ENCODE data around the gene RWDD2A. TPM values are rescaled to one million over a fixed set of nuclear protein-coding genes. Genes with fewer than 3 reads are reported as not detected.

The RWDD2A gene
- total RNA-seq, 3 donors from 2014 or later = 0.65 to 0.92 (median 0.68) TPM

GRCh38 chr6:83221276-83221675, 28.1 kb downstream of the RWDD2A start:
- H3K4me3 Mint-ChIP-seq = no peak overlapping the region

GRCh38 chr6:83221889-83222479, 28.8 kb downstream of the RWDD2A start:
- no peaks in the 10 kb centered on the region for H3K9me3 Mint-ChIP-seq
- no peaks in the 10 kb centered on the region for H3K36me3 Mint-ChIP-seq (ENCODE audit: insufficient read depth)
- ATAC-seq = no peak
- H3K4me1 Mint-ChIP-seq (ENCODE audit: low read depth) = no peaks in the 10 kb centered on the region
- no peaks in the 10 kb centered on the region for H3K27me3 Mint-ChIP-seq (ENCODE audit: low read depth)
- DNase-seq = no peak
- H3K4me3 Mint-ChIP-seq = no peak overlapping the region

More at GRCh38 chr6:83221276-83221675, 28.1 kb downstream of the RWDD2A start:
- ATAC-seq (no peak), DNase-seq (no peak)
- no peaks in the 10 kb centered on the region for H3K27me3 Mint-ChIP-seq (ENCODE audit: low read depth)
- no peaks in the 10 kb centered on the region for H3K9me3 Mint-ChIP-seq
- no peaks in the 10 kb centered on the region for H3K4me1 Mint-ChIP-seq (ENCODE audit: low read depth)
- no peaks in the 10 kb centered on the region for H3K36me3 Mint-ChIP-seq (ENCODE audit: insufficient read depth)

GRCh38 chr6:83226517-83226916, 33.4 kb downstream of the RWDD2A start:
- DNase-seq (no peak), ATAC-seq (no peak)
- H3K4me3 Mint-ChIP-seq = no peak overlapping the region
- no peaks in the 10 kb centered on the region for H3K36me3 Mint-ChIP-seq (ENCODE audit: insufficient read depth)
- H3K27me3 Mint-ChIP-seq (ENCODE audit: low read depth) = no peaks in the 10 kb centered on the region
- no peaks in the 10 kb centered on the region for H3K9me3 Mint-ChIP-seq
- no peaks in the 10 kb centered on the region for H3K4me1 Mint-ChIP-seq (ENCODE audit: low read depth)

- H3K4me1 Mint-ChIP-seq (ENCODE audit: low read depth) = no peaks in the 10 kb centered on the region
- ATAC-seq (no peak), DNase-seq (no peak)
- no peaks in the 10 kb centered on the region for H3K36me3 Mint-ChIP-seq (ENCODE audit: insufficient read depth)
- peaks cover 15% of the 10 kb centered on the region for H3K27me3 Mint-ChIP-seq (ENCODE audit: low read depth)
- H3K9me3 Mint-ChIP-seq = no peaks in the 10 kb centered on the region
- H3K4me3 Mint-ChIP-seq = no peak overlapping the region
These were observed 38.0 kb downstream of the RWDD2A start for GRCh38 chr6:83231146-83231545.

- ATAC-seq = no peak
- Mint-ChIP-seq H3K9me3 (no peaks in the 10 kb centered on the region), H3K27me3 (ENCODE audit: low read depth) (peaks cover 2% of the 10 kb centered on the region), H3K4me1 (ENCODE audit: low read depth) (no peaks in the 10 kb centered on the region), H3K36me3 (ENCODE audit: insufficient read depth) (no peaks in the 10 kb centered on the region), H3K4me3 (no peak overlapping the region)
- no peak for DNase-seq
These were observed 54.3 kb downstream of the RWDD2A start for GRCh38 chr6:83247471-83247870.

Other genes with a start within 250 kb of the RWDD2A start
- 10 to 100 TPM in 2 of 3 donors, 1 to 10 TPM in 1; 9.7 to 11.6 (median 10.4) TPM for gene UBE3D, start 127.5 kb upstream of the RWDD2A start, total RNA-seq
- gene DOP1A, start 125.7 kb upstream of the RWDD2A start, total RNA-seq = 1 to 10 TPM; 5.3 to 7.2 (median 6.9) TPM
- gene PGM3, start 92 bp upstream of the RWDD2A start, total RNA-seq = 10 to 100 TPM; 13.6 to 14.9 (median 14.2) TPM
- under 1 TPM; 0.30 to 0.63 (median 0.55) TPM for gene ME1, start 237.7 kb downstream of the RWDD2A start, total RNA-seq